Endothelial cell of umbilical vein (primary cell): ENCODE results near the gene RNASE13. TPM values are rescaled to one million over a fixed set of nuclear protein-coding genes. Genes with fewer than 3 reads are reported as not detected.

ENCODE experiments used
- BruUV-seq: library from RNA; stranded (reverse); fragments of 400-500 nt; replicated peaks from 2 replicates; lab custom pipeline; 2021; lab: Mats Ljungman, UMichigan
- CTCF ChIA-PET: fragments of 300-600, 350-600 bp; sonication (Branson Sonifier 250); formaldehyde crosslinking; loops from one replicate; lab custom pipeline; 2021; ENCODE audit warnings: antibody characterized with exemption, inconsistent platforms; lab: Charles Lee
- POLR2A ChIA-PET: fragments of 300-600, 350-600 bp; sonication (Branson Sonifier 250); formaldehyde crosslinking; loops from one replicate; lab custom pipeline; 2021; ENCODE audit warnings: antibody characterized with exemption, inconsistent platforms; lab: Charles Lee
- DNase-seq: peaks from one replicate; pipeline ENCODE4 v3.0.0-alpha.2; 2011; ENCODE audit warnings: low read depth, low spot score
- FAIRE-seq: peaks from 2 replicates; lab custom pipeline; 2011; peaks lifted over from hg19 to GRCh38; lab: Jason Lieb, UNC
- H2AFZ ChIP-seq: 2 replicates; pipeline ENCODE4 v1.6.0; 2012; ENCODE audit warnings: low read depth, low read length, control low read depth, inconsistent platforms
- H3K27ac ChIP-seq: 2 replicates; pipeline ENCODE4 v1.5.1; 2011; ENCODE audit warnings: low read depth, mild to moderate bottlenecking, control low read depth, low read length, moderate library complexity; ENCODE audit not compliant: insufficient read depth
- H3K27me3 ChIP-seq, 2 experiments: 2 replicates each; pipeline versions ENCODE4 v1.6.0 to v1.6.1; 2011; ENCODE audit warnings: low read length in 2 of 2, mixed read lengths in 1 of 2; ENCODE audit not compliant: control insufficient read depth in 2 of 2, insufficient read depth in 2 of 2
- H3K36me3 ChIP-seq, 2 experiments: 2 replicates in 1 of 2; 3 replicates in 1 of 2; pipeline ENCODE4 v1.5.1; 2011; ENCODE audit warnings: low read length in 2 of 2, mild to moderate bottlenecking in 1 of 2, moderate library complexity in 1 of 2; ENCODE audit not compliant: control insufficient read depth in 2 of 2, insufficient read depth in 2 of 2; ENCODE audit errors: extremely low read depth in 1 of 2
- H3K4me1 ChIP-seq: 3 replicates; pipeline ENCODE4 v1.5.1; 2011; ENCODE audit warnings: mild to moderate bottlenecking, low read length; ENCODE audit not compliant: control insufficient read depth, insufficient read depth; ENCODE audit errors: extremely low read depth
- H3K4me2 ChIP-seq: 2 replicates; pipeline ENCODE4 v1.6.1; 2011; ENCODE audit warnings: low read length, control low read depth, mixed read lengths; ENCODE audit not compliant: insufficient read depth
- H3K4me3 ChIP-seq, 3 experiments: fragments of 200-600 bp in 1 of 3; sonication (generic), shearing (Covaris generic) in 1 of 3; replicated peaks in 1 of 3; 2 replicates each; pipeline ENCODE4 v1.5.1; 2011 to 2016; ENCODE audit warnings: control low read depth in 3 of 3, low read length in 3 of 3, mild to moderate bottlenecking in 2 of 3, inconsistent platforms in 1 of 3, low read depth in 1 of 3, moderate library complexity in 1 of 3; ENCODE audit not compliant: insufficient read depth in 1 of 3
- H3K79me2 ChIP-seq: 2 replicates; pipeline ENCODE4 v1.6.0; 2012; ENCODE audit warnings: low read length, inconsistent platforms; ENCODE audit not compliant: control insufficient read depth, insufficient read depth
- H3K9ac ChIP-seq: replicated peaks from 2 replicates; pipeline ENCODE3; 2011; ENCODE audit warnings: low read length, control low read depth; ENCODE audit not compliant: insufficient read depth; ENCODE audit errors: extremely low read depth
- H3K9me1 ChIP-seq: replicated peaks from 3 replicates; pipeline ENCODE4 v1.6.0; 2011; ENCODE audit warnings: mild to moderate bottlenecking, low read length; ENCODE audit not compliant: control insufficient read depth, insufficient read depth; ENCODE audit errors: extremely low read depth
- H3K9me3 ChIP-seq: replicated peaks from 2 replicates; pipeline ENCODE4 v1.5.1; 2012; ENCODE audit warnings: low read length, inconsistent platforms; ENCODE audit not compliant: control insufficient read depth, insufficient read depth
- H4K20me1 ChIP-seq: replicated peaks from 2 replicates; pipeline ENCODE3; 2011; ENCODE audit warnings: mild to moderate bottlenecking, low read length; ENCODE audit not compliant: control insufficient read depth, insufficient read depth; ENCODE audit errors: extremely low read depth
- CTCF ChIP-seq, 2 donors: IDR thresholded peaks; 1 replicate in 1 of 2; 2 replicates in 1 of 2; pipeline ENCODE4 v1.5.1; 2011; ENCODE audit warnings: low read length in 2 of 2, mild to moderate bottlenecking in 2 of 2, moderate library complexity in 2 of 2, control low read depth in 1 of 2, inconsistent platforms in 1 of 2, low read depth in 1 of 2; ENCODE audit not compliant: insufficient read depth in 1 of 2; ENCODE audit errors: extremely low read depth in 1 of 2
- EZH2 ChIP-seq: IDR thresholded peaks from 2 replicates; pipeline ENCODE4 v1.6.1; 2012; ENCODE audit warnings: borderline replicate concordance, low read depth, mild to moderate bottlenecking, moderate library complexity, low read length, inconsistent platforms; ENCODE audit not compliant: severe bottlenecking
- FOS ChIP-seq: IDR thresholded peaks from 2 replicates; pipeline ENCODE4 v1.6.1; 2011; ENCODE audit warnings: mild to moderate bottlenecking, low read length, moderate library complexity, borderline replicate concordance; ENCODE audit not compliant: insufficient read depth
- JUN ChIP-seq: IDR thresholded peaks from 2 replicates; pipeline ENCODE4 v1.6.1; 2011; ENCODE audit warnings: borderline replicate concordance, low read depth; ENCODE audit not compliant: insufficient read length, insufficient read depth
- POLR2AphosphoS5 ChIP-seq: IDR thresholded peaks from 2 replicates; pipeline ENCODE4 v1.6.1; 2012; ENCODE audit warnings: low read depth, mild to moderate bottlenecking, control low read depth, low read length, moderate library complexity; ENCODE audit not compliant: insufficient read depth
- dilution Hi-C: fragments of 300-500 bp; cut with MboI; formaldehyde crosslinking; loops from one replicate; pipeline ENCODE4 v1.15.0; 2019; ENCODE audit warnings: low sequenced_read_pairs; ENCODE audit not compliant: extremely low pct_ligation_motif_present
- intact Hi-C: fragments of 100-400 bp; cut with micrococcal nuclease; formaldehyde crosslinking; loops from one replicate; pipeline ENCODE4 v1.10.0; 2022
- polyA plus RNA-seq, 4 experiments: library from polyadenylated mRNA; depleted of rRNA in 3 of 4; stranded (reverse) in 3 of 4; unstranded in 1 of 4; fragments of >200 nt; gene quantifications; 2 replicates each; pipeline versions ENCODE4 v1.2.1 to v1.2.3, GENCODE V29; 2011 to 2012; ENCODE audit warnings: missing spikeins in 1 of 4
- total RNA-seq: library from RNA; stranded (reverse); gene quantifications from 2 replicates; pipeline ENCODE4 v1.2.3, GENCODE V29; 2021

Gene RNASE13
- total and polyA plus RNA-seq, 2 donors (not counting 3 experiments of a cell fraction or from before 2014, with no cell fraction given): not detected

GRCh38 chr14:21040370-21040925 lies 5.8 kb upstream of the RNASE13 start:
- no peak overlapping the region for H2AFZ ChIP-seq
- dilution Hi-C loops (no loop called here), intact Hi-C loops (loop anchor here (1.0 to 2.0 kb wide), 2 partner anchors 26 to 184 kb away; no protein-coding TSS in a partner anchor)
- H3K79me2 ChIP-seq: no peaks in the 10 kb centered on the region
- H3K4me3 ChIP-seq: no peak overlapping the region
- ChIA-PET POLR2A (no interaction called here), CTCF (interaction anchor here (0.6 to 7.0 kb wide), 22 partner anchors 9 to 375 kb away, joined by 3 to 214 read pairs (median 4); partner anchors contain the start of genes RNASE8 and SLC39A2)
- TF ChIP-seq EZH2 (peak; percentile 5), POLR2AphosphoS5 (no peak)
- H3K9me1 ChIP-seq: no peaks in the 10 kb centered on the region
- no peak overlapping the region for H3K4me2 ChIP-seq
- H3K4me1 ChIP-seq: peaks cover 4% of the 10 kb centered on the region
- no peak overlapping the region for H3K27ac ChIP-seq
- H3K9ac ChIP-seq: no peak overlapping the region
- DNase-seq: no peak
- H3K27me3 ChIP-seq: peaks cover 12 to 13% of the 10 kb centered on the region in 2 experiments
- BruUV-seq: no TSS peak
- no peaks in the 10 kb centered on the region for H4K20me1 ChIP-seq
- no peaks in the 10 kb centered on the region for H3K9me3 ChIP-seq
- no peak for FAIRE-seq
- H3K36me3 ChIP-seq: no peaks in the 10 kb centered on the region

GRCh38 chr14:21039585-21040369 lies 5.2 kb upstream of the RNASE13 start:
- TF ChIP-seq JUN: no peak
- no peak for TF ChIP-seq FOS
- no peak for TF ChIP-seq POLR2AphosphoS5
- peak; percentile 41 to 59 for TF ChIP-seq CTCF (IDR thresholded peaks at IDR 0.05; ENCODE audit: extremely low read depth in 1 of 2, insufficient read depth in 1 of 2, low read depth in 1 of 2, low read length in 2 of 2)
- Histone ChIP-seq H3K4me2 (no peak overlapping the region), H3K36me3 (no peaks in the 10 kb centered on the region), H3K9me1 (no peaks in the 10 kb centered on the region), H3K9me3 (no peaks in the 10 kb centered on the region), H3K4me3 (no peak overlapping the region), H3K79me2 (no peaks in the 10 kb centered on the region), H3K9ac (no peak overlapping the region), H3K27ac (no peak overlapping the region), H4K20me1 (no peaks in the 10 kb centered on the region), H2AFZ (no peak overlapping the region), H3K27me3 (peaks cover 10 to 15% of the 10 kb centered on the region in 2 experiments), H3K4me1 (peaks cover 4% of the 10 kb centered on the region)
- ChIA-PET CTCF (interaction anchor here (0.6 to 7.0 kb wide), 21 partner anchors 8 to 375 kb away, joined by 3 to 214 read pairs (median 4); partner anchors contain the start of genes RNASE8 and SLC39A2), POLR2A (no interaction called here)
- dilution Hi-C loops (no loop called here), intact Hi-C loops (loop anchor here (1.0 to 2.0 kb wide), 2 partner anchors 25 to 183 kb away; no protein-coding TSS in a partner anchor)
- BruUV-seq: no TSS peak
- DNase-seq: peak; percentile 46
- peak; percentile 71 for FAIRE-seq
